HG03139 (cell line): ENCODE data around the gene TANGO6.

ENCODE experiments used
- ATAC-seq: cut with Tn5 transposase; IDR thresholded peaks from one replicate; pipeline ENCODE4 v1.9.1; 2021; ENCODE audit not compliant: unreplicated experiment

The TANGO6 gene

GRCh38 chr16:69133373-69133954 is 290.1 kb downstream of the TANGO6 start:
- no peak for ATAC-seq
